GM23248 (cell line): Measurements from ENCODE around the gene TEX36. TPM values are rescaled to one million over a fixed set of nuclear protein-coding genes. Genes with fewer than 3 reads are reported as not detected.
"Not testable (repeated sequence)": the region's sequence is repeated elsewhere in the genome, so short reads cannot be mapped to it uniquely, and the experiment has no call there.

ENCODE experiments used
- DNase-seq: peaks from one replicate; pipeline ENCODE4 v3.0.0-alpha.2; 2015
- H2AFZ ChIP-seq: fragments of 200-600 bp; sonication (generic); 2 replicates; pipeline ENCODE4 v1.6.1; 2016; ENCODE audit warnings: antibody characterized with exemption
- H3F3A ChIP-seq: fragments of 200-600 bp; sonication (generic); 2 replicates; pipeline ENCODE4 v1.6.1; 2016; ENCODE audit warnings: mild to moderate bottlenecking, antibody characterized with exemption, mixed run types; ENCODE audit not compliant: insufficient read depth
- H3K27ac ChIP-seq: fragments of 200-600 bp; sonication (generic); 2 replicates; pipeline ENCODE4 v1.5.1; 2016; ENCODE audit warnings: mild to moderate bottlenecking
- H3K27me3 ChIP-seq: fragments of 200-600 bp; sonication (generic); replicated peaks from 2 replicates; pipeline ENCODE4 v1.6.1; 2016; ENCODE audit warnings: mild to moderate bottlenecking; ENCODE audit not compliant: insufficient read depth
- H3K36me3 ChIP-seq: fragments of 200-600 bp; sonication (generic); 2 replicates; pipeline ENCODE4 v1.6.1; 2016; ENCODE audit warnings: low read depth, mild to moderate bottlenecking
- H3K4me1 ChIP-seq: fragments of 200-600 bp; sonication (generic); 2 replicates; pipeline ENCODE4 v1.6.1; 2016; ENCODE audit warnings: mild to moderate bottlenecking; ENCODE audit not compliant: insufficient read depth
- H3K4me2 ChIP-seq: fragments of 200-600 bp; sonication (generic); one replicate; pipeline ENCODE4 v1.6.1; 2016; ENCODE audit warnings: mild to moderate bottlenecking; ENCODE audit not compliant: unreplicated experiment
- H3K4me3 ChIP-seq: fragments of 200-600 bp; sonication (generic); 2 replicates; pipeline ENCODE4 v1.5.1; 2016; ENCODE audit warnings: mild to moderate bottlenecking
- H3K79me2 ChIP-seq: fragments of 200-600 bp; sonication (generic); 2 replicates; pipeline ENCODE4 v1.6.1; 2016; ENCODE audit warnings: mild to moderate bottlenecking; ENCODE audit not compliant: insufficient read depth
- H3K9ac ChIP-seq: fragments of 200-600 bp; sonication (generic); 2 replicates; pipeline ENCODE4 v1.6.1; 2016; ENCODE audit warnings: mild to moderate bottlenecking
- H3K9me2 ChIP-seq: fragments of 200-600 bp; sonication (generic); 2 replicates; pipeline ENCODE4 v1.6.1; 2016; ENCODE audit warnings: mixed run types, mild to moderate bottlenecking, moderate library complexity; ENCODE audit not compliant: insufficient read depth
- H3K9me3 ChIP-seq: fragments of 200-600 bp; sonication (generic); one replicate; pipeline ENCODE4 v1.6.1; 2017; ENCODE audit warnings: low read depth
- H4K20me1 ChIP-seq: fragments of 200-600 bp; sonication (generic); 2 replicates; pipeline ENCODE4 v1.6.0; 2016; ENCODE audit not compliant: insufficient read depth
- EZH2 ChIP-seq: fragments of 200-600 bp; sonication (generic); IDR thresholded peaks from 2 replicates; pipeline ENCODE4 v1.6.1; 2018; ENCODE audit warnings: antibody characterized with exemption, mild to moderate bottlenecking; ENCODE audit not compliant: insufficient read depth, poor library complexity, severe bottlenecking
- EZH2phosphoT487 ChIP-seq: fragments of 200-600 bp; sonication (generic); IDR thresholded peaks from 2 replicates; pipeline ENCODE4 v1.6.1; 2018; ENCODE audit warnings: antibody characterized with exemption, moderate library complexity, mild to moderate bottlenecking, low read depth; ENCODE audit not compliant: insufficient read depth
- WGBS, 2 experiments: methylation state at CpG; one replicate each; pipeline ENCODE4 v1.1.6; 2015 to 2017; ENCODE audit warnings: low lambda C conversion rate in 2 of 2, low coverage in 1 of 2; ENCODE audit errors: missing lambda C conversion rate in 2 of 2; 5-methylcytosine and 5-hydroxymethylcytosine counted together
- in situ Hi-C: fragments of 300-500 bp; cut with MboI; formaldehyde crosslinking; loops from 2 replicates; pipeline ENCODE4 v1.15.0; 2020
- polyA plus RNA-seq: library from polyadenylated mRNA; unstranded; fragments of >200 nt; fragmentation: Nextera tagmentation; extraction: Ambion mirVana; gene quantifications from 2 replicates; pipeline ENCODE4 v1.2.1, GENCODE V29; 2016
- total RNA-seq: library from RNA; depleted of rRNA; stranded (reverse); fragments of >200 nt; shearing (Covaris generic); gene quantifications from 2 replicates; pipeline ENCODE4 v1.2.3, GENCODE V29; 2014

TEX36 gene
- total and polyA plus RNA-seq, 2 experiments from 2014 or later: 0.34 to 0.76 TPM

DNA sequence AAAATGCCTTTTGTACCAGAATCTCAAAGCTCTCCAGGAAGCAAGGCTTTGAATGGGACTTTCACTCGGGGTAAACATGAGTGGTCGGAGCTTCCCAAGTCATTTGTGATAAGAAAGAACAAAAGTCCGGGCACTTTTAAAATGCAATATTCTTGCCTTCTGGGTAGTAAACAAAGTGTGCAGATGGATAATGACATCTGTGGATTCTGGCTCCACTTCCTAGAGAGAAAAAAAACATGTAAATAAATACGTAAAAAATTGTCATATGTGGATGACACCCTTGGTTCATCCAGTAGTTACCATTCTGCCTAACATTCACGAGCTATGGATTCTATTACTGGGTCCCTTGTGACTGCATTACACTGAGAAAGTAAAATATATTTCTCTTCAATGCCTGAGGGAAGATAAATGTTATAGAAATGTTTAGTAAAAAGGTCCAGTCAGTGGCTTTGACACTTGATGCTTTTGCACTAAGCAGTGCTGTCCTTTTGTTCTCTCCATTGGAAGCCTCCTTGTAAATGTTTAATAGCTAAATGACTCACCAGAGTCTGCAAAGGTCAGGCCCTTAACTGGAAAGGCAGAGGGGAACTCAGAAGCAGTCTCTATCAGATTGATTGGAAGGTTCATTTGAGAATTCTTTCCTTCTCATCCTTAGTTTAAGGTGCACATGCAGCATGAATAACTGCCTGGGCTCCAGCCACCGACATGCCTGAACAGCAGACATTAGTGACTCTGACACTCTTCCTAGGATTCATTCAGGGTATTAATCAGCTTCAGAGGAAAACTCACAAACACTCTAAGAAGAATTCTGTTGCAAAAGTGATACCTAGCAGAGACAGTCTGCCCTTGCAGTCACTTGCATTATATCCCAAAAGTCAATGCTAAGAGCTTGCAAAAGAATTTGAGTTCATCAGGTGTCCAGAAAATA, 24.8 kb upstream of the TEX36 start:
- TF ChIP-seq EZH2: no peak
- no peak for TF ChIP-seq EZH2phosphoT487
- no peak overlapping the region for H3K27ac ChIP-seq
- 0 out of 2 replicates have a peak, but pooled peaks cover 12% of the 10 kb centered on the region for H3F3A ChIP-seq
- H3K4me1 ChIP-seq: peaks cover 9% of the 10 kb centered on the region; the same call in 1 of the 2 replicates
- H3K36me3 ChIP-seq: no peaks in the 10 kb centered on the region
- WGBS, 2 experiments: 69 to 71% methylated on average over 6 of the region's 6 CpGs
- H3K9me3 ChIP-seq: no peaks in the 10 kb centered on the region
- no peak overlapping the region for H3K4me3 ChIP-seq
- no peak overlapping the region for H2AFZ ChIP-seq
- no peak overlapping the region for H3K4me2 ChIP-seq
- in situ Hi-C loops: loop anchor here (25.0 kb wide), 1 partner anchor 671 kb away; no protein-coding TSS in a partner anchor
- DNase-seq: peak; percentile 54
- no peak overlapping the region for H3K9ac ChIP-seq
- no peaks in the 10 kb centered on the region for H3K27me3 ChIP-seq
- H4K20me1 ChIP-seq: no peaks in the 10 kb centered on the region
- H3K9me2 ChIP-seq: no peaks in the 10 kb centered on the region
- H3K79me2 ChIP-seq: no peaks in the 10 kb centered on the region

- in situ Hi-C loops: loop anchor here (25.0 kb wide), 1 partner anchor 663 kb away; no protein-coding TSS in a partner anchor
- TF ChIP-seq EZH2: no peak
- Histone ChIP-seq H3K36me3 (no peaks in the 10 kb centered on the region), H3K9me2 (no peaks in the 10 kb centered on the region), H3K27ac (no peak overlapping the region), H3F3A (0 out of 2 replicates have a peak, but pooled peaks cover under 1% of the 10 kb centered on the region), H3K4me2 (no peak overlapping the region), H3K27me3 (no peaks in the 10 kb centered on the region), H4K20me1 (no peaks in the 10 kb centered on the region), H3K9ac (peak overlapping the region; percentile 4; the same call in 1 of the 2 replicates), H3K9me3 (no peaks in the 10 kb centered on the region), H3K4me1 (peaks cover 3% of the 10 kb centered on the region), H2AFZ (peak overlapping the region; percentile 33), H3K4me3 (no peak overlapping the region), H3K79me2 (no peaks in the 10 kb centered on the region)
- DNase-seq: peak; percentile 68
- 12 to 16% methylated on average over 3 of the region's 3 CpGs for WGBS, 2 experiments
Measured at GRCh38 chr10:125700355-125700911, 17.5 kb upstream of the TEX36 start.

- in situ Hi-C loops: loop anchor here (25.0 kb wide), 1 partner anchor 662 kb away; no protein-coding TSS in a partner anchor
- Histone ChIP-seq H3K79me2 (no peaks in the 10 kb centered on the region), H3K4me3 (no peak overlapping the region), H3K4me2 (no peak overlapping the region), H2AFZ (no peak overlapping the region; the same call in 1 of the 2 replicates), H3K27me3 (no peaks in the 10 kb centered on the region), H3K9ac (no peak overlapping the region), H3K4me1 (peaks cover 9% of the 10 kb centered on the region), H4K20me1 (no peaks in the 10 kb centered on the region), H3K9me3 (no peaks in the 10 kb centered on the region), H3F3A (peaks cover 8% of the 10 kb centered on the region), H3K36me3 (no peaks in the 10 kb centered on the region), H3K9me2 (no peaks in the 10 kb centered on the region), H3K27ac (no peak overlapping the region)
- no peak for DNase-seq
- 81 to 82% methylated on average over 6 of the region's 6 CpGs for WGBS, 2 experiments
- TF ChIP-seq EZH2phosphoT487 (no peak), EZH2 (no peak)
Measured at GRCh38 chr10:125699562-125700143, 16.7 kb upstream of the TEX36 start.

DNA sequence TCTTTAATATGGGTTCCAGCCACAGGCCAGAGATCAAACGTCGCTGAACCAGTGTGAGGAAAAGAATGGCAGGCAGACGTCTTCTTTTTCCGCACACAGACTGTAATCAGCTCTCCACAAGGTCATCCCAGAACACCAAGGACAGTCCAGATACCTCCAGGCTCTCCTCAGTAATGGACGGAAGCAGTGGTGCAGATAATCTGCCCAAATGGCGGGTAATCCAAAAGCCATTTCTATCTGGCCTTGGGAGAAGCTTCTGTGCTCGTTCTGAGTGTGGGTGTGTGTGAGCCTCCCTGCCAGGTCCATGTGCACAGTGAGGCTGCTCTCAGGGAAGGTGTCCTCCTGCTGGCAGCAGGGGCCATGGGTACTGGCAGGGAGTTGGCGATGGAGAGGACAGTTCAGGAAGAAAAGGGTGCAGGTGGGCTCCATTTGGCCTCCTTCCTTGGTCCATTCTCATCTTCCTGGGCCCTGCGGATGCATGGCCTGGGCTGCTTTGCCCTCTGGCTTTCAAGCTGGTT, 15.6 kb upstream of the TEX36 start:
- peaks cover 18% of the 10 kb centered on the region for H3K4me1 ChIP-seq
- H3F3A ChIP-seq: peaks cover 13% of the 10 kb centered on the region
- no peaks in the 10 kb centered on the region for H3K27me3 ChIP-seq
- no peak overlapping the region for H2AFZ ChIP-seq
- no peak overlapping the region for H3K27ac ChIP-seq
- H3K9ac ChIP-seq: no peak overlapping the region
- H3K36me3 ChIP-seq: no peaks in the 10 kb centered on the region
- no peaks in the 10 kb centered on the region for H3K9me2 ChIP-seq
- peak; percentile 28 for DNase-seq
- H4K20me1 ChIP-seq: no peaks in the 10 kb centered on the region
- in situ Hi-C loops: no loop called here
- TF ChIP-seq EZH2 (no peak), EZH2phosphoT487 (no peak)
- H3K9me3 ChIP-seq: no peaks in the 10 kb centered on the region
- H3K79me2 ChIP-seq: no peaks in the 10 kb centered on the region
- H3K4me3 ChIP-seq: no peak overlapping the region
- WGBS, 2 experiments: 73% methylated on average over 9 of the region's 9 CpGs
- no peak overlapping the region for H3K4me2 ChIP-seq

DNA sequence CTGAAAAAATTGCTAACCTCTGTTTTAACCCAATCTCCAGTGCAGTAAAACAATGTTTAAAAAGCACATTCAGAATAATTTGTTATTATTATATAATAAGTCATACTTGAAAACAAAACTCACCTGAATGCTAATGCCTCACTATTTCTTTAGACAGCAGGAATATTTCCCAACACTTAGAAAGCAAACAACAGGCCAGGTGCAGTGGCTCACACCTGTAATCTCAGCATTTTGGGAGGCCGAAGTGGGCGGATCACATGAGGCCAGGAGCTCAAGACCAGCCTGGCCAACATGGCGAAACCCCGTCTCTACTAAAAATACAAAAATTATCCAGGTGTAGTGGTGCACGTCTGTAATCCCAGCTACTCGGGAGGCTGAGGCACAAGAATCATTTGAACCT, 13.9 kb upstream of the TEX36 start:
- H4K20me1 ChIP-seq, H3K9me3 ChIP-seq, H3K27ac ChIP-seq, DNase-seq, H2AFZ ChIP-seq, in situ Hi-C loops, H3K79me2 ChIP-seq, H3K27me3 ChIP-seq, H3K4me3 ChIP-seq, H3K9me2 ChIP-seq, H3K4me2 ChIP-seq, H3K36me3 ChIP-seq, H3K9ac ChIP-seq: not testable (repeated sequence)
- H3K4me1 ChIP-seq: peaks cover 35% of the 10 kb centered on the region
- peaks cover 28% of the 10 kb centered on the region for H3F3A ChIP-seq
- 73 to 78% methylated on average over 6 of the region's 6 CpGs for WGBS, 2 experiments
